ENCODE data around the gene TMEM179.

- TF ChIP-seq EP300 (IDR thresholded peaks at IDR 0.05) (no peak), CTCF (IDR thresholded peaks at IDR 0.05) (no peak)
Measured at GRCh38 chr14:104609666-104610065, 5.1 kb upstream of the TMEM179 start.

All from ovary (tissue), 3 donors.